ENCODE data around the gene ANKRD26.

The ANKRD26 gene

GRCh38 chr10:26978519-26978918 lies 121.8 kb downstream of the ANKRD26 start:
- TF ChIP-seq ZBTB7A (IDR thresholded peaks at IDR 0.05; ENCODE audit: low read depth) (no peak), MAX (IDR thresholded peaks at IDR 0.05) (no peak), EP300 (IDR thresholded peaks at IDR 0.05; ENCODE audit: borderline replicate concordance) (no peak), REST (IDR thresholded peaks at IDR 0.05; ENCODE audit: low read depth) (no peak), CREB1 (IDR thresholded peaks at IDR 0.05; ENCODE audit: low read depth) (no peak), NFIC (IDR thresholded peaks at IDR 0.05) (no peak)

GRCh38 chr10:26977635-26978034 lies 122.7 kb downstream of the ANKRD26 start:
- no peak for TF ChIP-seq RAD21 (IDR thresholded peaks at IDR 0.05; ENCODE audit: low read depth)
- no peak for TF ChIP-seq USF1 (IDR thresholded peaks at IDR 0.05)
- no peak for TF ChIP-seq REST (IDR thresholded peaks at IDR 0.05; ENCODE audit: low read depth)
- no peak for TF ChIP-seq MAX (IDR thresholded peaks at IDR 0.05)
- no peak for TF ChIP-seq EGR1 (IDR thresholded peaks at IDR 0.05)
- no peak for TF ChIP-seq NFIC (IDR thresholded peaks at IDR 0.05)
- no peak for TF ChIP-seq CREB1 (IDR thresholded peaks at IDR 0.05; ENCODE audit: low read depth)
- no peak for TF ChIP-seq ZBTB7A (IDR thresholded peaks at IDR 0.05; ENCODE audit: low read depth)

GRCh38 chr10:26970667-26971066 lies 129.6 kb downstream of the ANKRD26 start:
- no peak for TF ChIP-seq MAX (IDR thresholded peaks at IDR 0.05)

- TF ChIP-seq REST (IDR thresholded peaks at IDR 0.05; ENCODE audit: low read depth) (no peak), MAX (IDR thresholded peaks at IDR 0.05) (no peak), TEAD4 (IDR thresholded peaks at IDR 0.05) (no peak), NFIC (IDR thresholded peaks at IDR 0.05) (no peak), EGR1 (IDR thresholded peaks at IDR 0.05) (no peak), RAD21 (IDR thresholded peaks at IDR 0.05; ENCODE audit: low read depth) (no peak), ZBTB7A (IDR thresholded peaks at IDR 0.05; ENCODE audit: low read depth) (no peak), TAF1 (IDR thresholded peaks at IDR 0.05; ENCODE audit: low read depth) (no peak), CREB1 (IDR thresholded peaks at IDR 0.05; ENCODE audit: low read depth) (no peak), TCF12 (IDR thresholded peaks at IDR 0.05; ENCODE audit: low read depth) (no peak), YY1 (IDR thresholded peaks at IDR 0.05; ENCODE audit: low read depth) (no peak)
These were observed 131.0 kb downstream of the ANKRD26 start for GRCh38 chr10:26969145-26969926.

GRCh38 chr10:26962835-26963234 lies 137.5 kb downstream of the ANKRD26 start:
- TF ChIP-seq FOXM1 (IDR thresholded peaks at IDR 0.05; ENCODE audit: borderline replicate concordance, low read depth) = no peak
- no peak for TF ChIP-seq TAF1 (IDR thresholded peaks at IDR 0.05; ENCODE audit: low read depth)
- TF ChIP-seq EGR1 (IDR thresholded peaks at IDR 0.05) = no peak
- no peak for TF ChIP-seq REST (IDR thresholded peaks at IDR 0.05; ENCODE audit: low read depth)
- no peak for TF ChIP-seq TCF12 (IDR thresholded peaks at IDR 0.05; ENCODE audit: low read depth)
- TF ChIP-seq CREB1 (IDR thresholded peaks at IDR 0.05; ENCODE audit: low read depth) = no peak
- no peak for TF ChIP-seq ZBTB7A (IDR thresholded peaks at IDR 0.05; ENCODE audit: low read depth)
- no peak for TF ChIP-seq CEBPB (IDR thresholded peaks at IDR 0.05)
- TF ChIP-seq TEAD4 (IDR thresholded peaks at IDR 0.05) = no peak
- no peak for TF ChIP-seq RAD21 (IDR thresholded peaks at IDR 0.05; ENCODE audit: low read depth)
- TF ChIP-seq EP300 (IDR thresholded peaks at IDR 0.05; ENCODE audit: borderline replicate concordance) = no peak
- TF ChIP-seq MAX (IDR thresholded peaks at IDR 0.05) = no peak
- TF ChIP-seq NFIC (IDR thresholded peaks at IDR 0.05) = no peak
- TF ChIP-seq YY1 (IDR thresholded peaks at IDR 0.05; ENCODE audit: low read depth) = no peak
- TF ChIP-seq USF1 (IDR thresholded peaks at IDR 0.05) = no peak

Data from Ishikawa (cell line).